Measurements from ENCODE around the gene FLRT2.

The FLRT2 gene

GRCh38 chr14:85566603-85567002 lies 36.7 kb downstream of the FLRT2 start:
- peak overlapping the region; percentile 39 for H3K27ac ChIP-seq
- no peak for DNase-seq

GRCh38 chr14:85572011-85572410 lies 42.1 kb downstream of the FLRT2 start:
- in situ Hi-C loops (cut with HindIII; ENCODE audit: low pct_ligation_motif_present, low sequenced_read_pairs), result no loop called here
- TF ChIP-seq CTCF (IDR thresholded peaks at IDR 0.05; ENCODE audit: low read depth, low read length, missing control alignments), result no peak
- H3K36me3 ChIP-seq (replicated peaks), result no peaks in the 10 kb centered on the region
- no peaks in the 10 kb centered on the region for H3K27me3 ChIP-seq (replicated peaks)
- H3K4me3 ChIP-seq (ENCODE audit: low read depth, low read length), result no peak overlapping the region
- no peak for DNase-seq
- H3K27ac ChIP-seq, result no peak overlapping the region

More at GRCh38 chr14:85566603-85567002, 36.7 kb downstream of the FLRT2 start:
- TF ChIP-seq CTCF (IDR thresholded peaks at IDR 0.05; ENCODE audit: low read depth, low read length, missing control alignments), result no peak
- in situ Hi-C loops (cut with HindIII; ENCODE audit: low pct_ligation_motif_present, low sequenced_read_pairs), result no loop called here
- Histone ChIP-seq H3K27me3 (replicated peaks) (no peaks in the 10 kb centered on the region), H3K4me3 (ENCODE audit: low read depth, low read length) (no peak overlapping the region), H3K36me3 (replicated peaks) (no peaks in the 10 kb centered on the region)

GRCh38 chr14:85572845-85573244 lies 42.9 kb downstream of the FLRT2 start:
- no peaks in the 10 kb centered on the region for H3K36me3 ChIP-seq (replicated peaks)
- no peaks in the 10 kb centered on the region for H3K27me3 ChIP-seq (replicated peaks)
- peak overlapping the region; percentile 17 for H3K27ac ChIP-seq
- no peak for TF ChIP-seq CTCF (IDR thresholded peaks at IDR 0.05; ENCODE audit: low read depth, low read length, missing control alignments)
- in situ Hi-C loops (cut with HindIII; ENCODE audit: low pct_ligation_motif_present, low sequenced_read_pairs), result no loop called here
- H3K4me3 ChIP-seq (ENCODE audit: low read depth, low read length), result no peak overlapping the region
- no peak for DNase-seq

GRCh38 chr14:85573406-85573805 lies 43.5 kb downstream of the FLRT2 start:
- no peaks in the 10 kb centered on the region for H3K27me3 ChIP-seq (replicated peaks)
- no peak overlapping the region for H3K27ac ChIP-seq
- H3K4me3 ChIP-seq (ENCODE audit: low read depth, low read length), result no peak overlapping the region
- DNase-seq, result no peak
- in situ Hi-C loops (cut with HindIII; ENCODE audit: low pct_ligation_motif_present, low sequenced_read_pairs), result no loop called here
- H3K36me3 ChIP-seq (replicated peaks), result no peaks in the 10 kb centered on the region
- no peak for TF ChIP-seq CTCF (IDR thresholded peaks at IDR 0.05; ENCODE audit: low read depth, low read length, missing control alignments)

DNA sequence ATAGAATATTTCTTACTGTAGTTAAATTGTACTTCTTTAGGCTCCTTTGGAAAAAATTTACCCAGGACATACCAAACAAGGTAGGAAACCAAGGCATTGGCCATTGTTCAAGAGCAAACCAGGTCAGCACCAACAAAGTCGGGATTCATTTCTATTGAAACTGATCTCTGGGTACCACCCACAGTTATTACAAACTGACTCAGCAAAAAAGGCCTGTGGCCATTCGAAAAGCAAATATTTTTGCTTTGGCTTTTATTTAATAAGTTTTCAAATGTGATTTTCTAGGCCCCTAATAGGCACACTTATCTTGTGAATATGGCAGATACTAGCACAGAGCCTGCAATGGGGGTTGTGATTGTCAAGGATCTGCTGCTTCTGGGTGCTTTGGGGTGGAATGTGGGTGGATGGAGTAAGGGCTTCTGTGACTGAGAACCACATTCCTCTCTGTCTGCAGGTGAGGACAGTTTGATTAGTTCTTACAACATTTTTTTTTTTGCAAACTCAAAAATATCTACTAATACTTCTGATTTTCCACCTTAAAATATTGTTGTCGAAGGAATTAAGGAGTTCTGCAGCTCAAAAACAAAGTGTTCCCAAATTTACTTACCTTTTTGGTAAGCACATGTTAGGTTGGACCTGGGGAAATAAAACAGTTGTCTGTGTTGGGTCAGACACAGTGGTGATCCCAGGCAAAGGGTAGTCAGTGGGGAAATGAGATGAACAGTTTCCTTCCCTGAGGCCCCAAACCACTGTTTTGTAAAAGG lies 45.1 kb downstream of the FLRT2 start:
- in situ Hi-C loops (cut with HindIII; ENCODE audit: low pct_ligation_motif_present, low sequenced_read_pairs), result no loop called here
- no peaks in the 10 kb centered on the region for H3K27me3 ChIP-seq (replicated peaks)
- H3K4me3 ChIP-seq (ENCODE audit: low read depth, low read length), result no peak overlapping the region
- TF ChIP-seq CTCF (IDR thresholded peaks at IDR 0.05; ENCODE audit: low read depth, low read length, missing control alignments), result no peak
- no peaks in the 10 kb centered on the region for H3K36me3 ChIP-seq (replicated peaks)
- no peak for DNase-seq
- no peak overlapping the region for H3K27ac ChIP-seq

DNA sequence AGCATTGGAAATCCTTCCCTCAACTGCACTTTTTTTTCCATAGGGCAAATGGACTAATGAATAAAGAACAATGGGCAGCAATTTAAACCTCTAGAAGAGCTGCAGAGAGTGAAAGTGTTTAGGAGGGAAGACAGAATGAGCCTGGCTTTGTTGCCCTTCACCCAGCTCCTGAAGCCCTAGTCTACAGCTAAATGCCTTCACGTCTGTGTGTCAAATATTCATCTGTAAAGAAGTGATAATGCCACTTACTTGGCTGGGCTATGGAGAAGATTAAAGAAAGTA lies 45.6 kb downstream of the FLRT2 start:
- in situ Hi-C loops (cut with HindIII; ENCODE audit: low pct_ligation_motif_present, low sequenced_read_pairs), result no loop called here
- no peak for TF ChIP-seq CTCF (IDR thresholded peaks at IDR 0.05; ENCODE audit: low read depth, low read length, missing control alignments)
- no peak overlapping the region for H3K27ac ChIP-seq

More for the DNA sequence above, 45.6 kb downstream of the FLRT2 start:
- Histone ChIP-seq H3K36me3 (replicated peaks) (no peaks in the 10 kb centered on the region), H3K27me3 (replicated peaks) (no peaks in the 10 kb centered on the region), H3K4me3 (ENCODE audit: low read depth, low read length) (no peak overlapping the region)
- no peak for DNase-seq

Data from brain microvascular endothelial cell (primary cell).